Kidney epithelial cell (primary cell): ENCODE data around the gene UFD1. TPM values are rescaled to one million over a fixed set of nuclear protein-coding genes. Genes with fewer than 3 reads are reported as not detected.
A peak's percentile ranks its signal among the peaks of the same experiment; 100 is the strongest.

ENCODE experiments used
- DNase-seq: peaks from one replicate; pipeline ENCODE4 v3.0.0-alpha.2; 2010; ENCODE audit warnings: low read depth
- H3K27me3 ChIP-seq: 2 replicates; pipeline ENCODE4 v1.6.0; 2011; ENCODE audit warnings: low read length; ENCODE audit not compliant: control insufficient read depth, insufficient read depth
- H3K36me3 ChIP-seq: 2 replicates; pipeline ENCODE4 v1.5.1; 2011; ENCODE audit warnings: low read length; ENCODE audit not compliant: control insufficient read depth, insufficient read depth
- H3K4me3 ChIP-seq: 2 replicates; pipeline ENCODE4 v1.5.1; 2011; ENCODE audit warnings: low read depth, mild to moderate bottlenecking, control low read depth, low read length
- total RNA-seq: library from RNA; depleted of rRNA; stranded (reverse); fragments of >200 nt; gene quantifications from 2 replicates; pipeline ENCODE4 v1.2.3, GENCODE V29; 2015
- TF ChIP-seq, protein P1 (sequence below): IDR thresholded peaks from 2 replicates; pipeline ENCODE4 v1.5.1; 2011; ENCODE audit warnings: mild to moderate bottlenecking, moderate library complexity, low read length, control low read depth, inconsistent platforms; ENCODE audit not compliant: insufficient read depth, poor library complexity, severe bottlenecking

UFD1 gene
- total RNA-seq = 48.9 and 50.9 TPM in 2 replicates

DNA sequence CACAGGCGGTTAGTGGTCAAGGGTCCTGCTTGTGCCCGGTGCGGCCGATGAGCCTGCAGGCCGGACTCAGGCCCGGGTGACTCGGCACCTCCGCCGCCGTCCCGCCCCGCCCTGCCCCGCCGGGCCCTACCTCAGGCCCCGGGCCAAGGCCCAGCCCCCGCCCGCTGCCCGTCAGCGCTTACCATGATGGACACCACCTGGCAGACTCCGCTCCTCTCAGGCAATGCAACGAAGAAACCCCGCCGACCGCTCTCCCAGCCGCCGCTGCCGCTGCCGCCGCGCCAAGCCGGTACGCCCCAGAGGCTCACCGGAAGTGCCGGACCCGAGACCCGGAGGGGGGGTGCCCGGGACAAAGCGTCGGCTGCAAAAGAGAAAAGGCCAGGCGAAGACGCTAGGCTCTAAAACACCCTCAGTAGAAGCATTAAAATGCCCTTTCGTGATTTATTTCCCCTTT, at the start of gene UFD1:
Gene UFD1, minus strand, starts transcription at position 293 of the 454 bp plus-strand sequence. Its CDS starts 108 bp downstream, at position 185.
- Histone ChIP-seq H3K27me3 (no peaks in the 10 kb centered on the region), H3K36me3 (no peaks in the 10 kb centered on the region), H3K4me3 (peak within 1 kb of the TSS; percentile 97)
- DNase-seq = peak; percentile 25
- TF ChIP-seq, protein P1, sequence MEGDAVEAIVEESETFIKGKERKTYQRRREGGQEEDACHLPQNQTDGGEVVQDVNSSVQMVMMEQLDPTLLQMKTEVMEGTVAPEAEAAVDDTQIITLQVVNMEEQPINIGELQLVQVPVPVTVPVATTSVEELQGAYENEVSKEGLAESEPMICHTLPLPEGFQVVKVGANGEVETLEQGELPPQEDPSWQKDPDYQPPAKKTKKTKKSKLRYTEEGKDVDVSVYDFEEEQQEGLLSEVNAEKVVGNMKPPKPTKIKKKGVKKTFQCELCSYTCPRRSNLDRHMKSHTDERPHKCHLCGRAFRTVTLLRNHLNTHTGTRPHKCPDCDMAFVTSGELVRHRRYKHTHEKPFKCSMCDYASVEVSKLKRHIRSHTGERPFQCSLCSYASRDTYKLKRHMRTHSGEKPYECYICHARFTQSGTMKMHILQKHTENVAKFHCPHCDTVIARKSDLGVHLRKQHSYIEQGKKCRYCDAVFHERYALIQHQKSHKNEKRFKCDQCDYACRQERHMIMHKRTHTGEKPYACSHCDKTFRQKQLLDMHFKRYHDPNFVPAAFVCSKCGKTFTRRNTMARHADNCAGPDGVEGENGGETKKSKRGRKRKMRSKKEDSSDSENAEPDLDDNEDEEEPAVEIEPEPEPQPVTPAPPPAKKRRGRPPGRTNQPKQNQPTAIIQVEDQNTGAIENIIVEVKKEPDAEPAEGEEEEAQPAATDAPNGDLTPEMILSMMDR = no peak

DNA sequence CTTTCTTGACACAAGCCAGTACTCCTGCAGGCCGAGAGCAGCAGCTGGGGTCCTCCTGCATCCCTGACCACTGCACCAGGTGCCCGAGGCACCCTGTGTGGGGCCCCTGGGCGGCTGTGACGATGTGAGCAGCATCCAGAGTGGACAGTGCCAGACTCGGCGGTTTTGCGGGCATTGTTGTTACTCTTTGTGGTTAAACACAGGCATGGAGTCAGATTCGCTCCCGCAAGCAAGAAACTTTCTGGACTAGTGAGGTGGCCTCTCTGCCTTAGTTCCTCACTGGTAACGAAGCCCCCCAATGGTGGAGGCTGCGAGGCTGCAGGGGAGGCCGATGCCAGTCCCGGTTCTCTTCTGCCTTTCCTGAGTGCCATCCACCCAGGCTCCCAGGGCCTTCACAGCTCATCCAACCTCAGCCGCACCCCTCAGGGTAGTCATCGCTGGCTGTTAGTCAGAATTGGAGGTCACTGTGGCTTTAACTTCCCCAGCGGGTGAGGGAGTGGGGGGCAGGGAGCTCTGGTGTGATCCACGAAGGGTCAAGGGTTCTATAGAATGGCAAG, 48.9 kb upstream of the UFD1 start:
- Histone ChIP-seq H3K36me3 (no peaks in the 10 kb centered on the region), H3K27me3 (peaks cover 37% of the 10 kb centered on the region), H3K4me3 (no peak overlapping the region)
- TF ChIP-seq, protein P1 = no peak
- no peak for DNase-seq

DNA sequence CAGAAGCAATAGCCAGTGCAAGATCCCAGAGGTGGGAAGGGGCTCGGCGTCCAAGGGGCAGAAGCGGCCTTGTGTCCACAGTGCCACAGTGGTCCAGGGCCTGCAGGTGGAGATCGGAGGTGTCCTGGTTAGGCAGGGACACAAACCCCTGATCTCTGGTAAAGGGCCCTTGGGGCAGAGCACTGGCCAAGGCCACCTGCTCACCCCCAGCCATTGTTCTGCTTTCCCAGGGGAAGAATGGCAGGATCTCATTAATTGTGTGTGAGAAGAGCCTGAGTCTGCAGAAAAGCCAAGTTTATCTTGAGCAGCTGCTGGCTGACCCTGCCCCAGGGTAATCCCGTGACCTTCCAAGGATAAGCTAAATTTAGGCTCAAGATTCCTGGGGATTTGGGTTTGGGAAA, 48.3 kb upstream of the UFD1 start:
- Histone ChIP-seq H3K36me3 (no peaks in the 10 kb centered on the region), H3K27me3 (peaks cover 40% of the 10 kb centered on the region), H3K4me3 (no peak overlapping the region)
- TF ChIP-seq, protein P1 = no peak
- no peak for DNase-seq

GRCh38 chr22:19526702-19527111, 47.7 kb upstream of the UFD1 start:
- peaks cover 42% of the 10 kb centered on the region for H3K27me3 ChIP-seq
- TF ChIP-seq, protein P1 = no peak
- H3K4me3 ChIP-seq = no peak overlapping the region
- H3K36me3 ChIP-seq = no peaks in the 10 kb centered on the region
- no peak for DNase-seq

- Histone ChIP-seq H3K27me3 (peaks cover 42% of the 10 kb centered on the region), H3K4me3 (no peak overlapping the region), H3K36me3 (no peaks in the 10 kb centered on the region)
- no peak for DNase-seq
- TF ChIP-seq, protein P1 = no peak
Observed at GRCh38 chr22:19526076-19526701, 47.2 kb upstream of the UFD1 start.
